IPS-18a (cell line): ENCODE data around the gene BBOF1.
"Not testable (repeated sequence)": the region's sequence is repeated elsewhere in the genome, so short reads cannot be mapped to it uniquely, and the experiment has no call there.

ENCODE experiments used
- H3K27ac ChIP-seq: one replicate; pipeline ENCODE4 v1.5.1; 2013; ENCODE audit warnings: low read length
- H3K27me3 ChIP-seq: one replicate; pipeline ENCODE4 v1.6.1; 2013; ENCODE audit warnings: mild to moderate bottlenecking, low read length; ENCODE audit not compliant: control insufficient read depth, insufficient read depth
- H3K36me3 ChIP-seq: one replicate; pipeline ENCODE4 v1.6.1; 2013; ENCODE audit warnings: low read depth, low read length; ENCODE audit not compliant: control insufficient read depth
- H3K4me1 ChIP-seq: one replicate; pipeline ENCODE4 v1.6.1; 2013; ENCODE audit warnings: low read depth, low read length; ENCODE audit not compliant: control insufficient read depth
- H3K4me3 ChIP-seq: one replicate; pipeline ENCODE4 v1.5.1; 2013; ENCODE audit warnings: low read length
- H3K9ac ChIP-seq: one replicate; pipeline ENCODE4 v1.6.1; 2013; ENCODE audit warnings: mild to moderate bottlenecking, low read length, moderate library complexity
- H3K9me3 ChIP-seq: one replicate; pipeline ENCODE4 v1.6.1; 2013; ENCODE audit warnings: low read depth, low read length; ENCODE audit not compliant: control insufficient read depth

Gene BBOF1

GRCh38 chr14:74018586-74019407 lies at the start of gene BBOF1, which contains the start of gene ENTPD5:
Gene BBOF1 (plus strand): TSS chr14:74019349. CDS start chr14:74019479, 130 bp downstream.
Gene ENTPD5 (minus strand): TSS chr14:74019288. CDS start chr14:73988102, 31,186 bp downstream.
- Histone ChIP-seq H3K9me3 (no peaks in the 10 kb centered on the region), H3K9ac (peak within 1 kb of the TSS; percentile 56), H3K36me3 (no peaks in the 10 kb centered on the region), H3K4me1 (no peaks in the 10 kb centered on the region), H3K27me3 (peaks cover 17% of the 10 kb centered on the region), H3K4me3 (peak within 1 kb of the TSS; percentile 85), H3K27ac (no peak within 1 kb of the TSS)

GRCh38 chr14:73973497-73973896 lies 45.7 kb upstream of the BBOF1 start:
- no peaks in the 10 kb centered on the region for H3K9me3 ChIP-seq
- H3K4me3 ChIP-seq = no peak overlapping the region
- peaks cover 5% of the 10 kb centered on the region for H3K36me3 ChIP-seq
- H3K27ac ChIP-seq = no peak overlapping the region
- H3K9ac ChIP-seq = no peak overlapping the region
- H3K4me1 ChIP-seq = no peaks in the 10 kb centered on the region
- no peaks in the 10 kb centered on the region for H3K27me3 ChIP-seq

- Histone ChIP-seq H3K9ac (no peak overlapping the region), H3K4me3 (no peak overlapping the region), H3K27ac (no peak overlapping the region), H3K9me3 (no peaks in the 10 kb centered on the region), H3K4me1 (no peaks in the 10 kb centered on the region), H3K27me3 (no peaks in the 10 kb centered on the region), H3K36me3 (no peaks in the 10 kb centered on the region)
Measured at GRCh38 chr14:73976125-73976524, 43.0 kb upstream of the BBOF1 start.

- no peak overlapping the region for H3K9ac ChIP-seq
- no peaks in the 10 kb centered on the region for H3K9me3 ChIP-seq
- H3K27ac ChIP-seq = no peak overlapping the region
- no peaks in the 10 kb centered on the region for H3K27me3 ChIP-seq
- H3K36me3 ChIP-seq = no peaks in the 10 kb centered on the region
- H3K4me3 ChIP-seq = no peak overlapping the region
- no peaks in the 10 kb centered on the region for H3K4me1 ChIP-seq
Measured at GRCh38 chr14:73977896-73978295, 41.3 kb upstream of the BBOF1 start.

GRCh38 chr14:73988065-73988464 lies 31.1 kb upstream of the BBOF1 start:
- no peaks in the 10 kb centered on the region for H3K27me3 ChIP-seq
- no peak overlapping the region for H3K27ac ChIP-seq
- no peaks in the 10 kb centered on the region for H3K9me3 ChIP-seq
- H3K36me3 ChIP-seq = peaks cover 4% of the 10 kb centered on the region
- H3K4me1 ChIP-seq = no peaks in the 10 kb centered on the region
- H3K9ac ChIP-seq = no peak overlapping the region
- H3K4me3 ChIP-seq = no peak overlapping the region

- not testable (repeated sequence) for H3K4me1 ChIP-seq, H3K27ac ChIP-seq, H3K4me3 ChIP-seq, H3K36me3 ChIP-seq, H3K9ac ChIP-seq, H3K9me3 ChIP-seq, H3K27me3 ChIP-seq
Measured at GRCh38 chr14:73988656-73989055, 30.5 kb upstream of the BBOF1 start.

- no peak overlapping the region for H3K9ac ChIP-seq
- no peaks in the 10 kb centered on the region for H3K4me1 ChIP-seq
- H3K27me3 ChIP-seq = no peaks in the 10 kb centered on the region
- no peak overlapping the region for H3K4me3 ChIP-seq
- H3K9me3 ChIP-seq = no peaks in the 10 kb centered on the region
- H3K36me3 ChIP-seq = peaks cover 4% of the 10 kb centered on the region
- H3K27ac ChIP-seq = no peak overlapping the region
Measured at GRCh38 chr14:73991092-73991491, 28.1 kb upstream of the BBOF1 start.

GRCh38 chr14:73994926-73995325 lies 24.2 kb upstream of the BBOF1 start:
- not testable (repeated sequence) for H3K4me1 ChIP-seq, H3K36me3 ChIP-seq, H3K9me3 ChIP-seq, H3K27ac ChIP-seq, H3K27me3 ChIP-seq, H3K4me3 ChIP-seq, H3K9ac ChIP-seq

- H3K27me3 ChIP-seq = no peaks in the 10 kb centered on the region
- H3K4me1 ChIP-seq = no peaks in the 10 kb centered on the region
- no peak overlapping the region for H3K9ac ChIP-seq
- H3K9me3 ChIP-seq = no peaks in the 10 kb centered on the region
- H3K4me3 ChIP-seq = no peak overlapping the region
- H3K27ac ChIP-seq = no peak overlapping the region
- H3K36me3 ChIP-seq = no peaks in the 10 kb centered on the region
Measured at GRCh38 chr14:73995977-73996378, 23.2 kb upstream of the BBOF1 start.

- no peak overlapping the region for H3K27ac ChIP-seq
- no peaks in the 10 kb centered on the region for H3K4me1 ChIP-seq
Measured at GRCh38 chr14:73996731-73997107, 22.4 kb upstream of the BBOF1 start.

GRCh38 chr14:73997108-73997943 lies 21.8 kb upstream of the BBOF1 start:
- Histone ChIP-seq H3K9ac (no peak overlapping the region), H3K36me3 (no peaks in the 10 kb centered on the region), H3K4me1 (no peaks in the 10 kb centered on the region), H3K9me3 (no peaks in the 10 kb centered on the region), H3K27ac (no peak overlapping the region), H3K4me3 (no peak overlapping the region), H3K27me3 (no peaks in the 10 kb centered on the region)

More at GRCh38 chr14:73996731-73997107, 22.4 kb upstream of the BBOF1 start:
- H3K36me3 ChIP-seq = no peaks in the 10 kb centered on the region
- no peaks in the 10 kb centered on the region for H3K27me3 ChIP-seq
- H3K9ac ChIP-seq = no peak overlapping the region
- H3K9me3 ChIP-seq = no peaks in the 10 kb centered on the region
- H3K4me3 ChIP-seq = no peak overlapping the region
